GM23338 (cell line): Measurements from ENCODE around the gene S100A7A. TPM values are rescaled to one million over a fixed set of nuclear protein-coding genes. Genes with fewer than 3 reads are reported as not detected.

Experiments used
- ATAC-seq: fragments of 200-7000 bp; cut with Tn5 transposase; 3 replicates; pipeline ENCODE4 v1.9.1; 2020
- DNase-seq: peaks from one replicate; pipeline ENCODE4 v3.0.0-alpha.2; 2015; ENCODE audit warnings: low spot score
- H2AFZ ChIP-seq: fragments of 200-600 bp; sonication (generic); 2 replicates; pipeline ENCODE4 v1.8.0; 2016; ENCODE audit warnings: antibody characterized with exemption, mild to moderate bottlenecking, moderate library complexity
- H3F3A ChIP-seq: fragments of 200-600 bp; sonication (generic); replicated peaks from 2 replicates; pipeline ENCODE4 v1.8.0; 2017; ENCODE audit warnings: antibody characterized with exemption, mixed run types, low read depth
- H3K27ac ChIP-seq: fragments of 200-600 bp; sonication (generic); 2 replicates; pipeline ENCODE4 v1.6.1; 2016; ENCODE audit warnings: low read depth
- H3K27me3 ChIP-seq: fragments of 200-600 bp; sonication (generic); 2 replicates; pipeline ENCODE4 v1.8.0; 2016; ENCODE audit warnings: mild to moderate bottlenecking, mixed run types, moderate library complexity; ENCODE audit not compliant: insufficient read depth
- H3K36me3 ChIP-seq: fragments of 200-600 bp; sonication (generic); 2 replicates; pipeline ENCODE4 v1.8.0; 2016; ENCODE audit warnings: mild to moderate bottlenecking; ENCODE audit not compliant: insufficient read depth
- H3K4me1 ChIP-seq: fragments of 200-600 bp; sonication (generic); 2 replicates; pipeline ENCODE4 v1.8.0; 2016; ENCODE audit warnings: mild to moderate bottlenecking, moderate library complexity; ENCODE audit not compliant: insufficient read depth
- H3K4me2 ChIP-seq: fragments of 200-600 bp; sonication (generic); 2 replicates; pipeline ENCODE4 v1.7.1; 2017; ENCODE audit warnings: mixed run types
- H3K4me3 ChIP-seq: fragments of 200-600 bp; sonication (generic); 2 replicates; pipeline ENCODE4 v1.6.1; 2016; ENCODE audit warnings: mixed run types
- H3K79me2 ChIP-seq: fragments of 200-600 bp; sonication (generic); replicated peaks from 2 replicates; pipeline ENCODE4 v1.8.0; 2017; ENCODE audit warnings: mild to moderate bottlenecking; ENCODE audit not compliant: insufficient read depth
- H3K9me2 ChIP-seq: fragments of 200-600 bp; sonication (generic); 2 replicates; pipeline ENCODE4 v1.8.0; 2017; ENCODE audit not compliant: insufficient read depth
- H4K20me1 ChIP-seq: fragments of 200-600 bp; sonication (generic); replicated peaks from 2 replicates; pipeline ENCODE4 v1.8.0; 2017; ENCODE audit warnings: mild to moderate bottlenecking; ENCODE audit not compliant: insufficient read depth
- H3K27ac Mint-ChIP-seq: 2 replicates; pipeline ENCODE4 v1.8.0; 2020; ENCODE audit warnings: inconsistent platforms, mild to moderate bottlenecking, moderate library complexity, mixed read lengths
- H3K27me3 Mint-ChIP-seq: 3 replicates; pipeline ENCODE4 v1.8.0; 2022; ENCODE audit warnings: low read depth, mild to moderate bottlenecking, moderate library complexity, mixed read lengths, inconsistent platforms; ENCODE audit not compliant: insufficient read depth, poor library complexity
- H3K36me3 Mint-ChIP-seq: 3 replicates; pipeline ENCODE4 v1.8.0; 2021; ENCODE audit warnings: low read depth, mild to moderate bottlenecking, inconsistent platforms, moderate library complexity, mixed read lengths
- H3K4me1 Mint-ChIP-seq: 3 replicates; pipeline ENCODE4 v1.8.0; 2020; ENCODE audit warnings: mild to moderate bottlenecking, inconsistent platforms, mixed read lengths
- H3K4me3 Mint-ChIP-seq: 3 replicates; pipeline ENCODE4 v1.8.0; 2021; ENCODE audit warnings: moderate library complexity, mild to moderate bottlenecking, inconsistent platforms, mixed read lengths
- H3K9me3 Mint-ChIP-seq: 3 replicates; pipeline ENCODE4 v1.8.0; 2020; ENCODE audit warnings: moderate library complexity, mild to moderate bottlenecking, inconsistent platforms, mixed read lengths
- CREB1 ChIP-seq: fragments of 250-450 bp; sonication (Bioruptor Pico); IDR thresholded peaks from 2 replicates; pipeline ENCODE4 v1.5.0; 2020; ENCODE audit warnings: low read depth, mild to moderate bottlenecking, moderate library complexity
- CTCF ChIP-seq, 2 experiments: fragments of 200-600 bp in 1 of 2; sonication (generic) in 1 of 2; conservative IDR thresholded peaks; 2 replicates each; pipeline versions ENCODE4 v1.5.1 to v1.6.1; 2016 to 2017; ENCODE audit warnings: antibody characterized with exemption in 2 of 2, low read depth in 2 of 2, mild to moderate bottlenecking in 2 of 2, moderate library complexity in 1 of 2
- ETS1 ChIP-seq: IDR thresholded peaks from 2 replicates; pipeline ENCODE4 v1.6.1; 2016; ENCODE audit warnings: antibody characterized with exemption
- EZH2 ChIP-seq: fragments of 200-600 bp; sonication (generic); IDR thresholded peaks from one replicate; pipeline ENCODE4 v1.8.0; 2017; ENCODE audit warnings: antibody characterized with exemption, mild to moderate bottlenecking, low read depth; ENCODE audit not compliant: unreplicated experiment
- EZH2phosphoT487 ChIP-seq: fragments of 200-600 bp; sonication (generic); IDR thresholded peaks from one replicate; pipeline ENCODE4 v1.8.1; 2018; ENCODE audit warnings: antibody characterized with exemption; ENCODE audit not compliant: unreplicated experiment
- JUNB ChIP-seq: IDR thresholded peaks from one replicate; pipeline ENCODE4 v1.6.1; 2016; ENCODE audit warnings: antibody characterized with exemption; ENCODE audit not compliant: unreplicated experiment
- NANOG ChIP-seq: IDR thresholded peaks from 2 replicates; pipeline ENCODE4 v1.6.1; 2016; ENCODE audit warnings: antibody characterized with exemption, borderline replicate concordance
- POLR2AphosphoS5 ChIP-seq: IDR thresholded peaks from 2 replicates; pipeline ENCODE4 v1.6.1; 2016; ENCODE audit warnings: antibody characterized with exemption, low read depth
- REST ChIP-seq: IDR thresholded peaks from one replicate; pipeline ENCODE4 v1.6.1; 2018; ENCODE audit warnings: antibody characterized with exemption; ENCODE audit not compliant: unreplicated experiment
- STAT1 ChIP-seq: IDR thresholded peaks from one replicate; pipeline ENCODE4 v1.6.1; 2016; ENCODE audit warnings: antibody characterized with exemption; ENCODE audit not compliant: unreplicated experiment
- ZNF114 ChIP-seq: fragments of 250-450 bp; sonication (Bioruptor Pico); IDR thresholded peaks from 2 replicates; pipeline ENCODE4 v1.5.0; 2020; ENCODE audit warnings: mild to moderate bottlenecking, moderate library complexity
- ZNF331 ChIP-seq: fragments of 250-450 bp; sonication (Bioruptor Pico); IDR thresholded peaks from 2 replicates; pipeline ENCODE4 v1.5.0; 2020; ENCODE audit warnings: low read depth, mild to moderate bottlenecking, moderate library complexity
- polyA plus RNA-seq: library from polyadenylated mRNA; unstranded; fragments of >200 nt; fragmentation: Nextera tagmentation; extraction: Ambion mirVana; gene quantifications from 2 replicates; pipeline ENCODE4 v1.2.1, GENCODE V29; 2016
- total RNA-seq: library from RNA; depleted of rRNA; stranded (reverse); fragments of >200 nt; shearing (Covaris generic); gene quantifications from 2 replicates; pipeline ENCODE4 v1.2.3, GENCODE V29; 2014

Gene S100A7A
- total and polyA plus RNA-seq, 2 experiments from 2014 or later, result not detected

- no peaks in the 10 kb centered on the region for H3K9me2 ChIP-seq
- no peak for TF ChIP-seq EZH2
- no peak for TF ChIP-seq STAT1
- no peak for TF ChIP-seq ETS1
- no peak for TF ChIP-seq NANOG
- no peaks in the 10 kb centered on the region for H3F3A ChIP-seq
- Mint-ChIP-seq H3K9me3 (no peaks in the 10 kb centered on the region), H3K36me3 (no peaks in the 10 kb centered on the region), H3K27me3 (peaks cover 2% of the 10 kb centered on the region), H3K27ac (no peak overlapping the region), H3K4me1 (peaks cover 2% of the 10 kb centered on the region; the same call in 1 of the 3 replicates), H3K4me3 (no peak overlapping the region)
- no peaks in the 10 kb centered on the region for H4K20me1 ChIP-seq
- no peaks in the 10 kb centered on the region for H3K27me3 ChIP-seq
- no peak overlapping the region for H3K4me3 ChIP-seq
- H3K27ac ChIP-seq, result no peak overlapping the region
- ATAC-seq, result no peak
- no peak for DNase-seq
- H3K4me2 ChIP-seq, result no peak overlapping the region
- H3K4me1 ChIP-seq, result no peaks in the 10 kb centered on the region
- H3K36me3 ChIP-seq, result no peaks in the 10 kb centered on the region
- H3K79me2 ChIP-seq, result no peaks in the 10 kb centered on the region
- no peak overlapping the region for H2AFZ ChIP-seq
Observed at GRCh38 chr1:153394391-153394790, 21.9 kb upstream of the S100A7A start.

- no peak for DNase-seq
- H3K36me3 Mint-ChIP-seq, result no peaks in the 10 kb centered on the region
- no peak overlapping the region for H3K4me3 Mint-ChIP-seq
- no peaks in the 10 kb centered on the region for H3K36me3 ChIP-seq
- H3K4me1 Mint-ChIP-seq, result peaks cover 2% of the 10 kb centered on the region; the same call in 1 of the 3 replicates
- H2AFZ ChIP-seq, result no peak overlapping the region; the same call in 1 of the 2 replicates
- H3K4me1 ChIP-seq, result no peaks in the 10 kb centered on the region
- H3K27ac ChIP-seq, result no peak overlapping the region
- no peaks in the 10 kb centered on the region for H3K27me3 ChIP-seq
- no peak overlapping the region for H3K4me2 ChIP-seq
- H3F3A ChIP-seq, result no peaks in the 10 kb centered on the region
- no peak overlapping the region for H3K27ac Mint-ChIP-seq
- H3K4me3 ChIP-seq, result no peak overlapping the region
- no peaks in the 10 kb centered on the region for H3K9me2 ChIP-seq
- no peaks in the 10 kb centered on the region for H3K79me2 ChIP-seq
- ATAC-seq, result no peak
- H3K9me3 Mint-ChIP-seq, result no peaks in the 10 kb centered on the region
- H4K20me1 ChIP-seq, result no peaks in the 10 kb centered on the region
- peaks cover 5% of the 10 kb centered on the region for H3K27me3 Mint-ChIP-seq
- TF ChIP-seq POLR2AphosphoS5 (no peak), JUNB (no peak), EZH2phosphoT487 (no peak), ZNF114 (CRISPR knock-in tag) (no peak), STAT1 (no peak), ZNF331 (CRISPR knock-in tag) (no peak), CREB1 (CRISPR knock-in tag) (no peak), CTCF (conservative IDR thresholded peaks at IDR 0.05; ENCODE audit: low read depth in 2 of 2) (no peak), NANOG (no peak), ETS1 (no peak), REST (no peak)
Observed at GRCh38 chr1:153395136-153395685, 21.1 kb upstream of the S100A7A start.
